Mucosa of rectum (tissue), 2 donors: ENCODE measurements around the gene RCOR3.
"Not testable (repeated sequence)": the region's sequence is repeated elsewhere in the genome, so short reads cannot be mapped to it uniquely, and the experiment has no call there.

Experiments
- H3K27ac ChIP-seq, 2 donors: one replicate each; pipeline ENCODE4 v1.7.0; 2013; ENCODE audit warnings: inconsistent platforms in 2 of 2, low read depth in 2 of 2, low read length in 2 of 2
- H3K27me3 ChIP-seq, 2 donors: one replicate each; pipeline ENCODE4 v1.7.0; 2013; ENCODE audit warnings: low read length in 2 of 2; ENCODE audit not compliant: control insufficient read depth in 2 of 2, insufficient read depth in 2 of 2
- H3K36me3 ChIP-seq, 2 donors: one replicate each; pipeline ENCODE4 v1.7.0; 2013; ENCODE audit warnings: low read length in 2 of 2; ENCODE audit not compliant: control insufficient read depth in 2 of 2, insufficient read depth in 2 of 2
- H3K4me1 ChIP-seq, 2 donors: one replicate each; pipeline ENCODE4 v1.7.0; 2013; ENCODE audit warnings: low read length in 2 of 2, mild to moderate bottlenecking in 1 of 2; ENCODE audit not compliant: control insufficient read depth in 2 of 2, insufficient read depth in 2 of 2
- H3K4me3 ChIP-seq, 2 donors: one replicate each; pipeline ENCODE4 v1.7.0; 2013; ENCODE audit warnings: low read length in 2 of 2
- H3K9ac ChIP-seq, 2 donors: one replicate each; pipeline ENCODE4 v1.7.0; 2013; ENCODE audit warnings: low read length in 2 of 2, low read depth in 1 of 2, mild to moderate bottlenecking in 1 of 2
- H3K9me3 ChIP-seq, 2 donors: one replicate each; pipeline ENCODE4 v1.7.0; 2013; ENCODE audit warnings: low read length in 2 of 2; ENCODE audit not compliant: control insufficient read depth in 2 of 2
- donor health status: healthy.
- donor health status: Normal muscosa, but diverticular disease.

RCOR3 gene

GRCh38 chr1:211348547-211348946 is 89.4 kb downstream of the RCOR3 start:
- H3K4me3 ChIP-seq, result no peak overlapping the region
- H3K36me3 ChIP-seq, result peaks cover 0 to 3% of the 10 kb centered on the region in 2 donors
- H3K27me3 ChIP-seq, result no peaks in the 10 kb centered on the region
- no peaks in the 10 kb centered on the region for H3K9me3 ChIP-seq
- H3K9ac ChIP-seq, result no peak overlapping the region
- H3K27ac ChIP-seq, result no peak overlapping the region
- peaks cover 4 to 13% of the 10 kb centered on the region in 2 donors for H3K4me1 ChIP-seq

GRCh38 chr1:211349741-211350140 is 90.6 kb downstream of the RCOR3 start:
- peak overlapping the region in 1 of 2 donors; percentile 45 for H3K9ac ChIP-seq
- peak overlapping the region in 1 of 2 donors; percentile 46 for H3K27ac ChIP-seq
- H3K4me1 ChIP-seq, result peaks cover 5 to 8% of the 10 kb centered on the region in 2 donors
- peaks cover 0 to 3% of the 10 kb centered on the region in 2 donors for H3K36me3 ChIP-seq
- no peak overlapping the region for H3K4me3 ChIP-seq
- H3K27me3 ChIP-seq, result no peaks in the 10 kb centered on the region
- no peaks in the 10 kb centered on the region for H3K9me3 ChIP-seq

GRCh38 chr1:211352055-211352454 is 92.9 kb downstream of the RCOR3 start:
- not testable (repeated sequence) for H3K9me3 ChIP-seq, H3K4me1 ChIP-seq, H3K27me3 ChIP-seq, H3K4me3 ChIP-seq, H3K9ac ChIP-seq, H3K27ac ChIP-seq
- H3K36me3 ChIP-seq, result peaks cover 9 to 12% of the 10 kb centered on the region in 2 donors

GRCh38 chr1:211352465-211352864 is 93.3 kb downstream of the RCOR3 start:
- Histone ChIP-seq H3K27ac (no peak overlapping the region), H3K36me3 (peaks cover 12 to 13% of the 10 kb centered on the region in 2 donors), H3K9ac (no peak overlapping the region), H3K9me3 (no peaks in the 10 kb centered on the region), H3K4me1 (peaks cover 5 to 8% of the 10 kb centered on the region in 2 donors), H3K27me3 (no peaks in the 10 kb centered on the region), H3K4me3 (no peak overlapping the region)

GRCh38 chr1:211352985-211353515 is 93.9 kb downstream of the RCOR3 start:
- H3K4me1 ChIP-seq, result peaks cover 5 to 8% of the 10 kb centered on the region in 2 donors
- H3K9me3 ChIP-seq, result no peaks in the 10 kb centered on the region
- no peaks in the 10 kb centered on the region for H3K27me3 ChIP-seq
- H3K4me3 ChIP-seq, result no peak overlapping the region
- no peak overlapping the region for H3K27ac ChIP-seq
- peaks cover 12 to 15% of the 10 kb centered on the region in 2 donors for H3K36me3 ChIP-seq
- no peak overlapping the region for H3K9ac ChIP-seq

DNA sequence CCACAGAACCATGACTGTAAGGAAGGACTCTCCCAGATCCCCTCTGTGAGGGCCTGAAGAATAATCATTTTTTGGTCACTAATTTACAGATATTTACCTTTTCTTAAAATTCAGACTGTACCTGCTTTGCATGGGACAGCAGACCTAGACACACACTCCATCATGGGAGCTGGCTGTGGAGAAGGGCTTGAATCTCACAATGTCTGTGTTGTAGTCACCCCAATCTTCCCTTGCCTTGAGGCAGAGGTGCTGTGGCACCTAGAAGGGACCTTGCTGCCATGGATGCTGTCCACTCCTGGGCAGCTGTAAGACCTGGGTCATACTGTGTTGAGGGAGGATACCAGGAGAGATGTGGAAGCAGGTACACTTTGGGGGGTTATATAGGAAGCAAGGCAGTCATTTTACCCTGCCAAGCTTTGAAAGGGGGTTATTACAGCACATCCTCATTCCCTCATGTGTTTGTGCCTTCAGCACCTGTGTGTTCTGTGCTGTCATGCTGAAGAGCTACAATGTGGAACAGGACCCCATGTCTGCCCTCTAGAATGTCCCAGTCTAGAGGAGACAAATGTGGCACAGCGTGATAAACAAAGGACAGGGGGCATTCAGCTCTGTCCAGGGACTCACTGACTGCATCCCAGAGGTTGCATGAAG is 94.5 kb downstream of the RCOR3 start:
- H3K27me3 ChIP-seq, result no peaks in the 10 kb centered on the region
- H3K4me1 ChIP-seq, result peaks cover 5 to 8% of the 10 kb centered on the region in 2 donors
- H3K9me3 ChIP-seq, result no peaks in the 10 kb centered on the region
- no peak overlapping the region for H3K27ac ChIP-seq
- H3K36me3 ChIP-seq, result peaks cover 12 to 15% of the 10 kb centered on the region in 2 donors
- H3K4me3 ChIP-seq, result no peak overlapping the region
- no peak overlapping the region for H3K9ac ChIP-seq

GRCh38 chr1:211355873-211356272 is 96.7 kb downstream of the RCOR3 start:
- no peaks in the 10 kb centered on the region for H3K9me3 ChIP-seq
- no peak overlapping the region for H3K4me3 ChIP-seq
- peaks cover 22 to 29% of the 10 kb centered on the region in 2 donors for H3K36me3 ChIP-seq
- H3K4me1 ChIP-seq, result peaks cover 5% of the 10 kb centered on the region in 2 donors
- H3K27ac ChIP-seq, result no peak overlapping the region
- no peak overlapping the region for H3K9ac ChIP-seq
- H3K27me3 ChIP-seq, result no peaks in the 10 kb centered on the region

GRCh38 chr1:211356723-211357407 is 97.7 kb downstream of the RCOR3 start:
- Histone ChIP-seq H3K9me3 (no peaks in the 10 kb centered on the region), H3K27ac (no peak overlapping the region), H3K9ac (no peak overlapping the region), H3K4me1 (peaks cover 5% of the 10 kb centered on the region in 2 donors), H3K4me3 (no peak overlapping the region), H3K36me3 (peaks cover 28 to 33% of the 10 kb centered on the region in 2 donors), H3K27me3 (no peaks in the 10 kb centered on the region)

DNA sequence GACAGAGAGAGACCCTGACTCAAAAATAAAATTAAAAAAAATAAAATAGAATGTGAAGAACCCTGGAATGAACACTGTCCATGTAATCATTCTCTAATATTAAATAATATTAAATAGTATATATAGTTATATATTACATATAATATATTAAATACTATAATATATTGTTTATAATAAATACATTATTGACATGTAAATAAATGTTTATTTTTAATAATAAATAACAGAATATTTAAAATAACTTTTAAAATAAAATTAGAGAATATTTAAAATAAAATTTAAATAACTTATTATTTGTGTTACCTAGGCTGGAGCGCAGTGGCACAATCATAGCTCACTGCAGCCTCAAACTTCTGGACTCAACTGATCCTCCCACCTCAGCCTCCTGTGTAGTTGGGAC is 99.5 kb downstream of the RCOR3 start:
- H3K27ac ChIP-seq, result no peak overlapping the region
- no peaks in the 10 kb centered on the region for H3K27me3 ChIP-seq
- peaks cover 28 to 33% of the 10 kb centered on the region in 2 donors for H3K36me3 ChIP-seq
- H3K9ac ChIP-seq, result no peak overlapping the region
- no peaks in the 10 kb centered on the region for H3K9me3 ChIP-seq
- no peak overlapping the region for H3K4me3 ChIP-seq
- H3K4me1 ChIP-seq, result peaks cover 0 to under 1% of the 10 kb centered on the region in 2 donors

DNA sequence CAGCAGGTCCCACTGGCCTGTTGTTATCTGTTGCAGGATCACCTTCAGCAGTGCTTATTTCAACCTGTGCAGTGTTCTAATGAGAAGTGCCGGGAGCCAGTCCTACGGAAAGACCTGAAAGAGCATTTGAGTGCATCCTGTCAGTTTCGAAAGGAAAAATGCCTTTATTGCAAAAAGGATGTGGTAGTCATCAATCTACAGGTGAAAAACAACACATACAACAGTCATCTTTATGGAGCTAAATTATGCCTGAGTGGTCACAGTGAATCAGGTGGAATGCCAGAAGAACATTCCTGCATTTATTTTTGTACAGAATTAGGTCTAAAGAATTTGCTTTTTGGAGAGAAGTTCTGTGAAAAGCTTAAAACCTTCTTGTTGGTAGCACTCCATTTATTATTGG is 100.7 kb downstream of the RCOR3 start:
- H3K4me1 ChIP-seq, result no peaks in the 10 kb centered on the region
- no peak overlapping the region for H3K27ac ChIP-seq
- no peaks in the 10 kb centered on the region for H3K9me3 ChIP-seq
- no peak overlapping the region for H3K4me3 ChIP-seq
- H3K9ac ChIP-seq, result no peak overlapping the region
- peaks cover 24 to 33% of the 10 kb centered on the region in 2 donors for H3K36me3 ChIP-seq
- H3K27me3 ChIP-seq, result no peaks in the 10 kb centered on the region
